ENCODE results near the gene TMEM132A.

DNA sequence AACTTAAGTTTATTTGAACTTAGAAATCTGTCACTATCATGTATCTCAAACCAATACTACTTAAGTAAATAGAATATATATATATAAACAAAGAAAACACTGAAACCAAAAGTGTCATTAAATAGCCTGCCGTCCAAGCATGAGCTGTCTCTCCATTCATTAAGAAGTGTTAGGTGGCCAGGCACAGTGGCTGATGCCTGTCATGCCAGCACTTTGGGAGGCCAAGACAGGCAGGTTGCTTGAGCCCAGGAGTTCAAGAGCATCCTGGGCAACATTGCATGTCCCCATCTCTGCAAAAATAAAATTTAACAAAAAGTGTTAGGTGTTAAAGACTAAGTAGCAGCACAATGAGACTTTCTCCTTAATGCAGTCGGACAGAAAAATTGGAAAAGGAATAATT is 61.2 kb downstream of the TMEM132A start:
- TF ChIP-seq, protein P1, sequence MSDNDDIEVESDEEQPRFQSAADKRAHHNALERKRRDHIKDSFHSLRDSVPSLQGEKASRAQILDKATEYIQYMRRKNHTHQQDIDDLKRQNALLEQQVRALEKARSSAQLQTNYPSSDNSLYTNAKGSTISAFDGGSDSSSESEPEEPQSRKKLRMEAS (CRISPR knock-in tag; IDR thresholded peaks at IDR 0.05) = no peak
- no peak for TF ChIP-seq NR3C1 (CRISPR knock-in tag; conservative IDR thresholded peaks at IDR 0.05; ENCODE audit: low read depth)
- no peak for TF ChIP-seq ZNF423 (CRISPR knock-in tag; IDR thresholded peaks at IDR 0.05)
